Activated naive CD4-positive, alpha-beta T cell treated with anti-CD3 and anti-CD28 coated beads, Interleukin-2, amount 50 U/mL, for 24 hours (primary cell): ENCODE results near the gene CFL2.
"Not testable (repeated sequence)": the region's sequence is repeated elsewhere in the genome, so short reads cannot be mapped to it uniquely, and the experiment has no call there.

Experiments
- H3K27ac Mint-ChIP-seq: one replicate; pipeline ENCODE4 v1.8.0; 2021; ENCODE audit warnings: mild to moderate bottlenecking, mixed read lengths
- H3K27me3 Mint-ChIP-seq: one replicate; pipeline ENCODE4 v1.8.0; 2021; ENCODE audit warnings: mixed read lengths
- H3K36me3 Mint-ChIP-seq: one replicate; pipeline ENCODE4 v1.8.0; 2021; ENCODE audit warnings: mixed read lengths
- H3K4me1 Mint-ChIP-seq: one replicate; pipeline ENCODE4 v1.8.0; 2021; ENCODE audit warnings: mixed read lengths
- H3K4me3 Mint-ChIP-seq: one replicate; pipeline ENCODE4 v1.8.0; 2021; ENCODE audit warnings: mild to moderate bottlenecking, mixed read lengths
- H3K9me3 Mint-ChIP-seq: one replicate; pipeline ENCODE4 v1.8.0; 2021; ENCODE audit warnings: mixed read lengths

Gene CFL2

GRCh38 chr14:34718750-34719304 lies 4.4 kb upstream of the CFL2 start:
- no peaks in the 10 kb centered on the region for H3K27me3 Mint-ChIP-seq
- H3K27ac Mint-ChIP-seq, result no peak overlapping the region
- no peaks in the 10 kb centered on the region for H3K36me3 Mint-ChIP-seq
- H3K4me1 Mint-ChIP-seq, result peaks cover 20% of the 10 kb centered on the region
- H3K9me3 Mint-ChIP-seq, result no peaks in the 10 kb centered on the region
- H3K4me3 Mint-ChIP-seq, result no peak overlapping the region

- no peaks in the 10 kb centered on the region for H3K36me3 Mint-ChIP-seq
- peak overlapping the region; percentile 83 for H3K4me3 Mint-ChIP-seq
- H3K4me1 Mint-ChIP-seq, result peaks cover 25% of the 10 kb centered on the region
- H3K27ac Mint-ChIP-seq, result peak overlapping the region; percentile 81
- H3K27me3 Mint-ChIP-seq, result no peaks in the 10 kb centered on the region
- no peaks in the 10 kb centered on the region for H3K9me3 Mint-ChIP-seq
These were observed 902 bp upstream of the CFL2 start for GRCh38 chr14:34715127-34715863.

DNA sequence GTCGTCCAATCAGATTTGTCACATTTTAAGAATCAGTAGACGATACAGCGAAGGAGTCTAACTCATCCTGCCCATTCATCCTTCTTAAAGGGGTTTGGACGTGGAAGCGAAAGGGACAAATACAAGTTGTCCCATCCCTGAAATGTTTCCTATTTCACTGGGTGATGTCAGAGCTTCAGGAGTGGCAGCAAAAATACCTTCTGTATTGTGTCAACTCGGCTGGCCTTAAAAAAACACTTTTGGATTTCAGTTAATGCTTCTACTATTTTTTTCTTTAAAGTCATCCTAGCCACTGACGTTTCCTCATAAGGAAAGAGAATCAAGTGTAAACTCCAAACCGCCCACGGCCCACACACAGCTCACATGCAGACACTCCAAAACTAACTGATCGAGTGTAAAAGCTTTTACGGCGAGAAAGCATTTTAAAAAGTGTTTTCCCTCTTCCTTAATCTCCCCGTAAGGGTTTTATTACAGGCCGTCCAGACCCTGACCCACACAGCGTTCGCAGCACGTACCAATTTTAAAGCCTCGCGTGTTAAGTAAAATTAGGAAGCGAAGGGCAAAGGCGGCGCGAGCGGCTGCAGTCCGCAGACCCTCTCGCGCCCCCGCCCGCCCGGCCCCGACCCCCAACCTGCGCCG lies 593 bp downstream of the CFL2 start:
- Mint-ChIP-seq H3K27me3 (no peaks in the 10 kb centered on the region), H3K36me3 (no peaks in the 10 kb centered on the region), H3K4me1 (peaks cover 25% of the 10 kb centered on the region), H3K4me3 (peak overlapping the region; percentile 94), H3K27ac (peak overlapping the region; percentile 86), H3K9me3 (no peaks in the 10 kb centered on the region)

DNA sequence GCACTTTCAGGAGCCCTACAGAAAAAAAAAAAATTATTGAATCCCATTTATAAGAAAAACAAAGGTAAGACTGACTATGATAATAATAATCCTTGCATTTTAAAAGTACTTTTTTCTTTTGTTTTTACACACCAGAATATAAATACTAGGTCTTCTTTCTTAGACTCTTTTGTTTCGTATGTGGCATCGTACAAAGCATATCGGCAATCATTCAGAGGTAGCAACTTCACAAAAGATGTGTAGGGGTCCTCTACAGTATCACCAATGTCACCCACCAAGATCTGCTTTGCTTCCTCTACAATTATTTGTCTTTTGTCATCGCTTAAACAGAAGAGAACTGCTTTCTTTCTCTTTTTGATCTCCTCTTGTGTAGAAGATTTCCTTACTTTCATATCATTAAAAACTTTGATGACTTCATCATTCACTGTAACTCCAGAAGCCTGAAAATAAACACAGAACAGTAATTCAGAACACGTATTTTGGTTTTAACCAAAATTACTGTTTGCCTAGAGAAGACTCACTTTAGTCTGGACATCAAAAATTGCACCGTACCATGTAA lies 1.2 kb downstream of the CFL2 start:
- peak overlapping the region; percentile 94 for H3K4me3 Mint-ChIP-seq
- H3K27me3 Mint-ChIP-seq, result no peaks in the 10 kb centered on the region
- peak overlapping the region; percentile 86 for H3K27ac Mint-ChIP-seq
- H3K36me3 Mint-ChIP-seq, result no peaks in the 10 kb centered on the region
- H3K9me3 Mint-ChIP-seq, result no peaks in the 10 kb centered on the region
- H3K4me1 Mint-ChIP-seq, result peaks cover 25% of the 10 kb centered on the region

GRCh38 chr14:34711796-34712712 lies 2.3 kb downstream of the CFL2 start:
- no peak overlapping the region for H3K4me3 Mint-ChIP-seq
- no peaks in the 10 kb centered on the region for H3K27me3 Mint-ChIP-seq
- no peak overlapping the region for H3K27ac Mint-ChIP-seq
- H3K4me1 Mint-ChIP-seq, result peaks cover 25% of the 10 kb centered on the region
- H3K36me3 Mint-ChIP-seq, result no peaks in the 10 kb centered on the region
- H3K9me3 Mint-ChIP-seq, result no peaks in the 10 kb centered on the region

DNA sequence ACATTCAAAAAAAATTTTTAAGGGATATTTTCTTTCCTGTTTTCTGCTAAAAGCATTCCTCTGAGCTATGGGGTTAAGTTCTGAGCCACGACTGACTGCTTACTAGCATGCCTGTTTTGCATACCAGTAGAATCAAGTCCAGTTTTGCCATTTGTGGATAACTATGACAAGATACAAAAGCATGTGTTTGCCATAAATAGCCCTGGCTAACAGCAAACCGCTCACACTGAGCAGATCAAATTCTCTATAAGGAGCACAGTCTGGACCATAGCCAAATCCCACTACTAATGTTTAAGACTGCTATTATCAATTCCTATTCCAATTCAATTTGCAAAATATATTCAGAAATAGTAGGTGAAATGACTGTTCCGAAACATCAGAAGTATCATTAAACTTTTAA lies 3.2 kb downstream of the CFL2 start:
- no peak overlapping the region for H3K27ac Mint-ChIP-seq
- no peaks in the 10 kb centered on the region for H3K27me3 Mint-ChIP-seq
- no peaks in the 10 kb centered on the region for H3K36me3 Mint-ChIP-seq
- H3K4me1 Mint-ChIP-seq, result peaks cover 25% of the 10 kb centered on the region
- no peak overlapping the region for H3K4me3 Mint-ChIP-seq
- no peaks in the 10 kb centered on the region for H3K9me3 Mint-ChIP-seq

GRCh38 chr14:34710744-34711143 lies 3.6 kb downstream of the CFL2 start:
- Mint-ChIP-seq H3K4me1 (peaks cover 21% of the 10 kb centered on the region), H3K36me3 (no peaks in the 10 kb centered on the region), H3K4me3 (no peak overlapping the region), H3K27ac (no peak overlapping the region), H3K27me3 (no peaks in the 10 kb centered on the region), H3K9me3 (no peaks in the 10 kb centered on the region)

DNA sequence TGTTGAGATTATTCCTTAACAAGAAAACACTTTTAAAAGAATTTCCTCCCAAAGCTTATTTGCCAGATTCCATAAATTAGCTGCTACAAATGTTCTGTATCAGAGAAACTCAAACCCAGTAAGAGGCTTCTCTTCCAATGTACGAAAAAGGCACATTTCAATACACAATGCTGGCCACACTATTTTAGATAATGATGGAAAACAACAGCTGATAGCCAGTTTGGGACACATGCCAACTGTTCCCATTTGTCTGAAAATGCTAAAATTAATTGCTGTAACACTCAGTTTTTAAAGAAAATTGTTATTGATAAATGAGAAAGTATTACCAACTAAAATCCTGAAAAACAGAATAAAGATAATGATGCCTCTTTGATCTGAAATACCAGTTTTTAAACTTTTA lies 4.4 kb downstream of the CFL2 start:
- Mint-ChIP-seq H3K4me1 (peaks cover 15% of the 10 kb centered on the region), H3K4me3 (no peak overlapping the region), H3K36me3 (no peaks in the 10 kb centered on the region), H3K27ac (no peak overlapping the region), H3K27me3 (no peaks in the 10 kb centered on the region), H3K9me3 (no peaks in the 10 kb centered on the region)

- Mint-ChIP-seq H3K27ac (no peak overlapping the region), H3K9me3 (no peaks in the 10 kb centered on the region), H3K36me3 (no peaks in the 10 kb centered on the region), H3K4me1 (peaks cover 3% of the 10 kb centered on the region), H3K4me3 (no peak overlapping the region), H3K27me3 (no peaks in the 10 kb centered on the region)
These were observed 6.7 kb downstream of the CFL2 start for GRCh38 chr14:34707722-34708121.

DNA sequence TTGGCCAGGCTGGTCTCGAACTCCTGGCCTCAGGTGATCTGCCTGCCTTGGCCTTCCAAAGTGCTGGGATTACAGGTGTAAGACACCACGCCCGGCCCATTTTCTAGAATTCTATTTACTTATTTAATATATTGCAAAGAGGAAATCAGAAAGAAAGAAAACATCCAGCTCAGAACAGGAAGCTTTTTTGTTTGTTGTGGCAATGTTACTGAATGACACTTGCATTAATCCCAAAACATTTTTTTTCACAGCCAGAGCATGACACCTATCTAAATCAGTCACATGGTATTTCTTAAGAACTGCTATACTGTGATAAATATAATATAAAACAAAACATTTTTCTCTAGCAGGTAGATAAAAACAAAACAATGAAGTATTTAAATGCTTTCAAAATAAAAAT lies 12.6 kb downstream of the CFL2 start:
- Mint-ChIP-seq H3K27me3 (no peaks in the 10 kb centered on the region), H3K9me3 (no peaks in the 10 kb centered on the region), H3K27ac (no peak overlapping the region), H3K36me3 (no peaks in the 10 kb centered on the region), H3K4me3 (no peak overlapping the region), H3K4me1 (no peaks in the 10 kb centered on the region)

- Mint-ChIP-seq H3K4me3 (no peak overlapping the region), H3K4me1 (no peaks in the 10 kb centered on the region), H3K27ac (no peak overlapping the region), H3K27me3 (no peaks in the 10 kb centered on the region), H3K9me3 (no peaks in the 10 kb centered on the region), H3K36me3 (no peaks in the 10 kb centered on the region)
These were observed 13.7 kb downstream of the CFL2 start for GRCh38 chr14:34700622-34701130.

- no peaks in the 10 kb centered on the region for H3K27me3 Mint-ChIP-seq
- no peaks in the 10 kb centered on the region for H3K9me3 Mint-ChIP-seq
- H3K4me1 Mint-ChIP-seq, result no peaks in the 10 kb centered on the region
- no peak overlapping the region for H3K4me3 Mint-ChIP-seq
- no peak overlapping the region for H3K27ac Mint-ChIP-seq
- no peaks in the 10 kb centered on the region for H3K36me3 Mint-ChIP-seq
These were observed 14.3 kb downstream of the CFL2 start for GRCh38 chr14:34699873-34700621.

- not testable (repeated sequence) for H3K9me3 Mint-ChIP-seq, H3K27me3 Mint-ChIP-seq, H3K4me3 Mint-ChIP-seq, H3K36me3 Mint-ChIP-seq, H3K27ac Mint-ChIP-seq, H3K4me1 Mint-ChIP-seq
These were observed 20.2 kb downstream of the CFL2 start for GRCh38 chr14:34694216-34694615.

DNA sequence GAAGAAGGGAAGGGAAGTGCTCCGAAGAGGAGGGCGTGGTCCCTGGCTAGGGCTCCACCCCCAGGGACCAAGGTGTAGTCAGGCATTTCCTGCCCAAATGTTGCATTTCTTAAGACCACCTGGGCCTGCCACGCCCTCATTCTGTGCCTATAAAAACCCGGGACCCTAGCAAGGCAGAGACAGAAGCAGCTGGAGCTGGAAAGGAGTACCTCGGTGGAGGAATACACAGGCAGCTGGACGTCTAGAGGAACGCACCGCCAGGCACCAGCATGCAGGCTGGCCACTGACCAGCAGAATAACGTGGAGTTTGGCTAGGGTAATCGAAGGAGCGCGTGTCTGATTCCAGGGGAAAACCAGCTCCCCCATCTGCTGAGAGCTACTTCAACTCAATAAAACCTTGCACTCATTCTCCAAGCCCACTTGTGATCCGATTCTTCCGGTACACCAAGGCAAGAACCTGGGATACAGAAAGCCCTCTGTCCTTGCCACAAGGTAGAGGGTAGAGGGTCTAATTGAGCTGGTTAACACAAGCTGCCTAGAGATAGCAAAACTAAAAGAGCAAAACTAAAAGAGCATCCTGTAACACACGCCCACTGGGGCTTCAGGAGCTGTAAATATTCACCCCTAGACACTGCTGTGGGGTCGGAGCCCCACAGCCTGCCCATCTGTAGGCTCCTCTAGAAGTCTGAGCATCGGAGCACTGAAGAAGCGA lies 21.0 kb downstream of the CFL2 start:
- H3K4me1 Mint-ChIP-seq, result peaks cover 8% of the 10 kb centered on the region
- H3K27me3 Mint-ChIP-seq, result no peaks in the 10 kb centered on the region
- no peaks in the 10 kb centered on the region for H3K9me3 Mint-ChIP-seq
- no peak overlapping the region for H3K4me3 Mint-ChIP-seq
- H3K36me3 Mint-ChIP-seq, result no peaks in the 10 kb centered on the region
- H3K27ac Mint-ChIP-seq, result no peak overlapping the region
